GM21390 (cell line): ENCODE results near the gene BTN3A1.
A peak's percentile ranks its signal among the peaks of the same experiment; 100 is the strongest.

Experiments used
- ATAC-seq: cut with Tn5 transposase; IDR thresholded peaks from one replicate; pipeline ENCODE4 v1.9.1; 2021; ENCODE audit not compliant: unreplicated experiment

BTN3A1 gene

DNA sequence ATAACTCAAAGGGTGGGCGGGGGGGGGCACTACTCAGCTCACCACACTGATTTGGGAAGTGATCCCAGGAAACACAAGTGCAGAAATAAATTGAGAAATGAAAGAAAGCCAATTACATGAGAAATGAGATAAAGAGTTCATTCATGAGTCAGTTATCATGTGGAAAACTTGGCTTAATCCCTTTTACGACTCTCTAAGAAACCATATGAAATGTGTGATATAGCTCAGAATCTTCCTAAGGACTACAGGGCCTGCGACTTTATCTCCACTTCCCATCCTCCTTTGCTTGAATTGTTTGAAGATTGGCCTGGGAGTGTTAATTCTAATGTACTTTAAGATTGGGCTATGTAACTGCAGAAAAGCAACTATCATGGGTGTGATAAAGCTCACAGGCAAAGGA lies 22.8 kb upstream of the BTN3A1 start:
- ATAC-seq: no peak

DNA sequence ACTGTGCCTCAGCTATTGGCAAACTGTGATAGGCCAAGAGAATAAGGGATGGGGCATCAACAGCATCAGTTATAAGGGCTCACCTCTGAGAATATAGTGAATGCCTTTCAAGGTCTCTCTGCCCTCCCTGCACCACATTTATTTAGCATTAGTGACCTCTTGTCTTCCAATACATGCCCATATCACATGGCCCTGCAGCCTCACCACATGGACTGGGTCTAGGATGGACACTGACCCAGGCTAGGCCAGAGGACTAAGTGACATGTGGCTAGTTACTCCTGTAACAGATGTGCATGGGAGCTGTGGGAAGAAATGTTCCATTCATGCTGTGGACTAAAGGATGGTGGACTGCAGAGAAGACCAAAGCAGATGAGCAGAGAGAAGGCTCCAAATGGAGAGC lies 22.3 kb upstream of the BTN3A1 start:
- ATAC-seq: no peak

DNA sequence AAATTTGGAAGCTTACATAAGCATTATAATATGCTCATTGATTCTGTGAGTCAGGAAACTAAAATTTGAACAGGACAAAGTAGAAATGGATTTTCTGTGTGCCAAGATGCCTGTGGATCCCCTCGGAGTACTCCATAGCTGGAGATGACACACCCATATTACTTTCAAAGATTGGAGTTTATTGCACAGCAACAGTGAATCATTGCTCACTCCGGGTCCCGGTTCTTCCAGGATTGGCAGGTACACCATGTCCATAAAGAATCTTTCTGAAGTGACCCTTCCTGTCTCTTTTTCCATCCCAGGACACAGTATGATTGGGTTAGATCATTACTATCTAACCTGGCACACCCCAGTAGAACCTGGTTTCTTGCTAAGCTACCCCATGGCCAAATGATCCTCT lies 21.8 kb upstream of the BTN3A1 start:
- no peak for ATAC-seq

DNA sequence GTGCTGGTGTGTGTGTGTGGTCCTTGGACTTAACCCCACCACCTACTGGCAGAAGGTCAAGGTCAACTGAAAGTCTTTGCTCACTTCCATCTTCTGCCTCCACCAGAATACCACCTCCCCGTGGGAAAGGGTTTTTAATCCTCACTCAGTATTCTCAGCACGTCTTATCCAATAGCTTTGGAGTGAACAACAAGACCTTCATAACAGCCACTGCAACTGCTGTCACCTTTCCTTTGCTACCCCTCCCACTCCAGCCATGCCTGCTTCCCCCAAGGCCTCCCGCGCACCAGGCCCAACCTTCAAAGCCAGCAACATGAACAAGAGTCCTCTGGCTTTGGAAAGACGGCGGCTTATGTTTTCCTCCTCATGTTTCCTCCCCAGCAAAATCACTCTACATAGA lies 20.0 kb upstream of the BTN3A1 start:
- no peak for ATAC-seq

DNA sequence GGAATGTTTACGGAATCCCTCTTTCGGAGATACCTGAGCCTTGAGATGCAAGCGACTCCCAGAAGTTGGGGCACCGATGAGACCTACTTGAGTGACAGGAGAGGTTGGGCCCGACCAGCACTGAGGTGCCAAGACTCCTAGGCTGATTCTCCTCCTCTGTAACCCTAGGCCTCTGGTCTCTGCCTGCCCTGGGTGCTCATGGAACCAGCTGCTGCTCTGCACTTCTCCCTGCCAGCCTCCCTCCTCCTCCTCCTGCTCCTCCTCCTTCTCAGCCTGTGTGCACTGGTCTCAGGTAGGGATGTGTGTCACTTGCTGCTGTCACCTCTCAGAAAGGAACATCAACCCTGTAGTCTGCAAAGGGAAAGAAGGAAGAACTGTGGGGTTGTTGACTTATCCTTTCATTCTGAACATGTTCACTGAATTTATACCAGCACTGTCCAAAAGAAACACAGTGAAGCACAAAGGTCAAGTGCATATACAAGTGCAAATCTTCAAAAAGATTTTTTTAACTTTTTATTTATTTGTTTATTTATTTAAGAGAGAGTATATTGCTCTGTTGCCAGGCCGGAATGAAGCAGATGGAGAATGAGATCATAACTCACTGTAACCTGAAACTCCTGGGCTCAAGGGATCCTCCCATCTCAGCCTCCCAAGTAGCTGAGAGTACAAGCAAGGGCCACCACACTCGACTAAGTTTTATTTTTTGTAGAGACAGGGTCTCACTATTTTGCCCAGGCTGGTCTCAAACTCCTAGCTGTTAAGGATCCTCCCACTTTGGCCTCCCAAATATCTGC lies 18.3 kb upstream of the BTN3A1 start:
- no peak for ATAC-seq

DNA sequence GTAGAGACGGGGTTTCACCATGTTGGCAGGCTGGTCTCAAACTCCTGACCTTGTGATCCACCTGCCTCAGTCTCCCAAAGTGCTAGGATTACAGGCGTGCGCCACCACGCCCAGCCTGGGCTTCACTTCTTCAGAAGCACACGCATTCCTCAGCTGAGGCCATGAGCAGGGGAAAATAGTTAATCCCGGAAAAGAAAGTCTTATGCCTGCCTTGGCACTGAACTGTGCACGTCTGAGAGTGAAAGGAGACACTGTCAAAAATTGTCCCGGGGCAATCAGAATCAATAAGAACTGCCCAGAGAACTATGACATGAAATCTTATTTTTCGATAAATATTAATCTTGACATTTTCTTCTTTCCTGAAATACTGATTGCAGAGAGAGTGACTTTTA lies 16.3 kb upstream of the BTN3A1 start:
- ATAC-seq: no peak

DNA sequence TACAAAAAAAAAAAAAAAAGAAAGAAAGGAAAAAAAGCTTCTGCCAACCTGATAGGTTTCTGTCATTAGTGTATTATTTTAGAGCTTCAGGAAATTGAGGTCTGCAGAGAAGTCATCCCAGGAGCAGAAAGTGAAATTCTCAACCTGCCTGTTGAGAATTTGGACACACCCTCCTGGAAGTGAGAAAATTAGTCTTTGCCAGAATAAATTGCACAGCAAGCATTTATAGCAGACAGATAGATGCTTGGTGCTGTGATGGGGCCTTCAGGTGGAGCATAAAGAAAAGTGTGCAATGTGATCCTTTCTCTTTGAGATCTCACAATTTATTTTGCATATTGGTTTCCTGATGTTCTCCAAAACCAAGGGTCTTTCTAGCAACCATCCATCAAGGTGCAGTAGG lies 14.5 kb upstream of the BTN3A1 start:
- ATAC-seq: no peak

DNA sequence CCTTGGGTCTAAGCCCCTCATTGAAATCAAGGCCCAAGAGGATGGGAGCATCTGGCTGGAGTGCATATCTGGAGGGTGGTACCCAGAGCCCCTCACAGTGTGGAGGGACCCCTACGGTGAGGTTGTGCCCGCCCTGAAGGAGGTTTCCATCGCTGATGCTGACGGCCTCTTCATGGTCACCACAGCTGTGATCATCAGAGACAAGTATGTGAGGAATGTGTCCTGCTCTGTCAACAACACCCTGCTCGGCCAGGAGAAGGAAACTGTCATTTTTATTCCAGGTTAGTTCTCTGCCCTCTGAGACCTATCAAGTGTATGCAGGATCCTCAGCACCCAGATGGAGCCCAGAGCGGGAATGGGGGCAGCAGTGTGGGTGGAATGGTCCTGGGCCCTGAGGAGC lies 14.1 kb upstream of the BTN3A1 start:
- ATAC-seq: no peak

DNA sequence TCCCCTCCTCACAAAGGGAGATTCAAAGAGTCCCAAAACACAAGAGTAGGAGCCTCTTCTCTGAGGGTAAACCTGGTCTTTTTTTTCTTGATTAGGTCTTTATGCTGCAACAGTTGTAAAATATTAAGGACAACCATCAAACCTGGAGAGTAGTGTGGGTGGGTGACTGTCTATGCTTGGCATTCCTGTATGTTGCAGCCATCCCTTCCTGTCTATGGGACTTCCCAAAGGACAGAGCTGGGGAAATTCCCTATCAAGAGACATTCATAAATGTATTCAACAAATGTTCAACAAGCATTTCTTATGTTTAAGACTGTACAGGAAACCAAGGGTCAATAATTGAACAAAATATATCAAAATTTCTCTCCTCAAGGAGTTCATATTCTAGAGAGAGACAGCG lies 13.6 kb upstream of the BTN3A1 start:
- ATAC-seq: no peak

DNA sequence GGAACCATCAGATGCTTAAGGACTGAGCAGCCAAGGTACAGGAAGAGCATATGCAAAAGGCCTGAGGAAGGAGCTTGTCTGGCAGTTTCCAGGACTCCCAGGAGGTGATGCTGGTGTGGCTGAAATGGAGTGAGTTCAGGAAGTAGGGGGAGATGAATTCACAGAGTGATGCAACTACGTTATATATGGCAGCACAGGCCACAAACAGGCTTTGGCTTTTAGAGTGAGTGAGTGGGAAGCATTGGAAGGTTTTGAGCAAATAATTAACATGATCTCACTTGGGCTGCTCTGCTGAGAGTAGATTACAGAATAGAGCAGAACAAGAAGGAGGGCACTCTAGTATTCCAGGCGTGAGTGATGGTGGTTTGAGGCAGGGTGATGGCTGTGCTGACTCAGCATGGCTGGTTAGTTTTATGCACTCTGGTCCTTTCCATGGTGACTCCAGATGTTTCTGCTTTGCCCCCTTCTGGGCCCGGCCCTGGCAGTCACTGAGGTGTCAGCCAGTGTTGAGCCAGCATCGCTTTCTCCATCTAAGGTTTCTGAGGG lies 12.7 kb upstream of the BTN3A1 start:
- no peak for ATAC-seq

DNA sequence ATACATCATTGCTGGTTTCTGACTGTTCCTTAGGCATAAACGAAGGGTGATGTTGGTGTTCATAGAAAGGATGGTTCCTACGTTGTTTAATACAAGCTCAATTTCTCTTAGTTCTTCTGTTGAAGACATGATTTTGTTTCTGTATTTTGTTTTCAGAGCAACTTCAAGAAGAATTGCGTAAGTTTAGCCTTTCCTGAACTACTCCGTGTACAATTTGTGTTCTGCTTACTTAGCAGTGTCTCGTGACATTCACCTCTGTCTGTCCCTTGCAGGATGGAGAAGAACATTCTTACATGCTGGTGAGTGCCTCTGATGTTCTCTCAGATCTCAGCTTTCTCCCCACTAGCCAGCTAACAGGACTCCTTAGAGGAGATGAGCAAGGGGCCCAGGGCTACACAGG lies 11.5 kb upstream of the BTN3A1 start:
- no peak for ATAC-seq

DNA sequence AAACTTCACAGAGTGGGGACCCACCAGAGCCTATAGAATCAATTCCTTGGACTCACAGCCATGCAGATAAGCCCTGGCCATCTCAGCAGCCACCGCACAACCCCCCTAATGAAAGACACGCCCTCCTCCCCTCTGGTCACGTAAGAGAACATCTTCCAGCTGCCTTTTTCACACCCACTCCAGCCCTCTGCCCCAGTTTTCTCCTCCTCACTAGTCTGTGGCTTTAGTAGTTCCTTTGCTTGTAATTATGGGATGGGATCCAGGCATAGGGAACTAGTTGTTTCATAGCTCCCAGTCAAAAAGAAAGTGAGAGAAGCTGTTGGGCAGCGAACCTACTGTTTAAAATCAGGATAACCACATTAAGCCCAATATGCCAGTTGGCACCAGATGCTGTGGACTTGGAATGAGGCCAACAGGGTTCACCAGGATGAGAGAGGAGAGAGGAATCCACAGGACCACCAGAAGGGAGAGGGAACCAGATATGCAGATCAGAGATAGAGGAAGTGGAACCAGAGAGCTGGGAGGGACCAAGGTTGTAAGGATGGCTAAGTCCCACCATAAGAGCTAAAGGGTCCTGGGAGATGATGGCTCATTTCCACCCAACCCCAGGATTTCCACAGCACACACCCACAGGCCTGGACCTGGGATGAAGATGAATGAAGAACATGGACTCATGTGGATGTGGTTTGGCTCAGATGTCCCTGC lies 9.0 kb upstream of the BTN3A1 start:
- ATAC-seq: no peak

DNA sequence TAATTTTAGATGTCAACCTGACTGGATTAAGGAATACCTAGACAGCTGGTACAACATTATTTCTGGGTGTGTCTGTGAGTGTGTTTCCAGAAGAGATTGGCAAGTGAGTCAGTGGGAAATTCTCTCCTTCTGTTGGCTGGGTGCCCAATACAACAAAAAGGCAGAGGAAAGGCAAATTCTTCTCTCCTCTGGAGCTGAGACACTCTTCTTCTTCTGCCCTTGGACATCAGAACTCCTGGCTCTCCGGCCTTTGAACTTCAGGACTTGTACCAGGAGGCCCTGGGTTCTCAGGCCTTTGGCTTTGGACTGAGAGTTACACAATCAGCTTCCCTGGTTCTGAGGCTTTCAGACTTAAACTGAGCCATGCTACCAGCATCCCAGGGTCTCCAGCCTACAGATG lies 7.8 kb upstream of the BTN3A1 start:
- no peak for ATAC-seq

DNA sequence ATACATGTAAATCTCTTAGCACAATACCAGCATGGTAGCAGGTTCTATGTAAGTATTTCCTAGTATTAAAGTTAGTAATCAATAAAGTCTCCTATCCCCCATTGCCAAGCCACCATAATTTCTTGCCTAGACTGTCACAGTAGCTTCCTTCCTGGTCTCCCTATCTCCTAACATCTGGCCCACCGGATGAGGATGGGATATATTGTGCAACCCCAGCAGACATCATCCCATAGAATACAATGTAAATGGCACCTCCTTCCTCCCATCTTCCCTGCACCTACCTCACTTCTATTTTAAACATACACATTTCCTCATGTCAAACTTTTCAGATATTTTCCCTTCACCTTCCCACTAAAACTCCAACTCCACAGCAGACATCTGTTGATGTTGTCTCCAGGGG lies 3.5 kb upstream of the BTN3A1 start:
- ATAC-seq: no peak

DNA sequence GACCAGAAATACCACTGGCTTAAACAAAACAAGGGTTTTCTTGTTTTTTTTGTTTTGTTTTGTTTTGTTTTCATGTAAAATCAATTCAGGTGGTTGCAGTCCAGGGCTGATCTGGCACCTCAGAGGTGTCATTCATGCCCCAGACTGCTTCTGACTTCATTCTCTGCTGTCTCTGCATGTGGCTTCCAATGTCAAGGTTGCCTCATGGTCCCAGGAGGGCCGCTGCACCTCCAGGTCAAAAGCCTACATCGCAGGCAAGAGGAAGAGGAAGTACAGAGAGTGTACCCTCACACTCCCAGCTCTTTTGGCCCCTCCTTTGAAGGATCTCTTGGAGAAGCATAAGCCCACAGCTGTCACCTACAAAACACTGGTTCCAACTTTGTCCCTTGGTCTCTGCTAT lies 1.4 kb upstream of the BTN3A1 start:
- no peak for ATAC-seq

DNA sequence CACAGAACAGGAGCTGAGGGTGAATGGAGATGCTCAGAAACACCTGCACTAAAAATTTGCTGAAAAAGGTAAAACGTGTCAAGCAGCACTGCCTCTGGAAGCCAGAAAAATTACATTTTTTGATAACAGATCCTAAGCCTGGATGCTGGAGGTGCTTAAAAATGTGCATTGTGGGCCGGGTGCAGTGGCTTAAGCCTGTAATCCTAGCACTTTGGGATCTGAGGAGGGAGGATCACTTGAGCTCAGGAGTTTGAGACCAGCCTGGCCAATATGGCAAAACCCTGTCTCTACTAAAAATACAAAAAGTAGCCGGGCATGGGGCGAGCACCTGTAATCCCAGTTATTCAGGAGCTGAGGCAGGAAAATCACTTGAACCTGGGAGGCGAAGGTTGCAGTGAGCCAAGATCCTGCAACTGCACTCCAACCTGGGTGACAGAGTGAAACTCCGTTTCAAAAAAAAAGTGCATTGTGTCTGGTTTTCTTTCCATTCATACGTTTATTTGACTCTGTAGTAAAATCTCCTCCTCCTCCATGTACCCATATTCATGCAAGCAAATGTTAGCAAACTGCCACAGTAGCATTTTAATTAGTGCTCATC lies 587 bp upstream of the BTN3A1 start:
- ATAC-seq: peak; percentile 7

DNA sequence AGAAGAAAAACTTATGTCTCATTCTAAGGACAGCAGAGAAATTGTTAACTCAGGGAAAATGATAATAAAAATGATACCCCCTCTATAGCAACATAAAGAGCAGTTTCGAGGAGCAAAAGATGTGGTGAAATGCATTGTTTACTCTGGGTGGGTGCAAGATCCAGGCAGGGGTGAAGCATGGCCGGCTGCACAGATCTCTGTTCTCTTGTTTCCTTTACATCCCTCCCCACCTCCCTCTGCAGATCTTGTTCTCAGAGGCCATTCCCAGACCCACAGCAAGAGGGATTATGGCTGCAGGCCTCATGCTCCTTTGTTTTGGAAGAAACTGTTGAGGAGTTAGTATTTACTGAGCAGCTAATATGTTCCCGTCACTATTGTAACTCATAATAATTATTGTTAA lies 1.8 kb downstream of the BTN3A1 start:
- ATAC-seq: no peak

DNA sequence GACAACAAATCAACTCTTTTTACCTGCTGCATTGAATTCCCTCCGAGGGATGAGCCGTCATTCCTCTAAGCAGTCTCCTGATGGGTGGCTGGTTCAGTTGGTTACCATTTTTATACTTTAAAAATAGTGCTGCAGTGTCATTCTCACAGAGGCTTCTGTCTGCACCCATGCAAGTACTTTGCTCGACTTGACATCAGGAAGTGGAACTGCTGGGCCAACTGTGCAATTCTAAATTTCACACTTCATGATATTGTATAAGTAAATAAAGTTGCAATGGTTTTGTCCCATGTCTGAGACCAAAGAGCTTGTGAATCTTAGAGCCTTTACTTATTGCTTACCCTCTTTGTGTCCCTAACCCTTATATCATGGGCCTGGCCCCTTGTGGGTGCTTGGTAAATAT lies 2.5 kb downstream of the BTN3A1 start:
- ATAC-seq: no peak

DNA sequence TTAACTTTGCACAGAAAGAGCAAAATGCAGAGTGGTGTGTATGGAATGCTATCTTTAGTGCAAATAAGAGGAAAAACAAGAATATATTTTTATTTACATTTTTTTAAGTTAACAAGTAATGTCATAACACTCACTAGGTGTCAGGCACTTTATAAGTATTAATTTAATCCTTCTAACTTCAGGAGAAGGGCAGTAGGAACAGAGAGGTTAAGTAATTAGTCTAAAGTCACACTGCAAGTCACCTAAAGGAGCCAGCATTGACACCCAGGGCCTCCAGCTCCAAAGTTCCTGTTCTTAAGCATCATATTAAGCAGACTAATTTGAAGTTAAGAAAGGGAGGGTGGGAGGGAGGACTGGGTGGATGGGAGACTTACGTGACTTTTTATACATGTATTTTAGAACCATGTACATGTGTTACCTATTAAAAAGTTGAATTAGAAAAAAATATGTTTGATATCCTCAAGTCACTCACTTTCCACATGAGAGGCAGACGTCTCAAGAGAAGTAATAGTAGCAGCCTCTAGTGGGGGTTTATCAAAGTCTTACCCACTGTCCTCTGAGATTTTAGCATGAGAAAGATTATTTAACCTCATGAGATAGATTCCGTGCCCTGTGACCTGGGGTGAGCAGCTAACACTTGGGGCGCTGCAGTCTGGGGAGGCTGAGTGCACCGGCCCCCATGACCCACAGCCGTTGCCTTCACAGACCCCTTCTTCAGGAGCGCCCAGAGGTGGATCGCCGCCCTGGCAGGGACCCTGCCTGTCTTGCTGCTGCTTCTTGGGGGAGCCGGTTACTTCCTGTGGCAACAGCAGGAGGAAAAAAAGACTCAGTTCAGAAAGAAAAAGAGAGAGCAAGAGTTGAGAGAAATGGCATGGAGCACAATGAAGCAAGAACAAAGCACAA lies 7.0 kb downstream of the BTN3A1 start:
- ATAC-seq: no peak

DNA sequence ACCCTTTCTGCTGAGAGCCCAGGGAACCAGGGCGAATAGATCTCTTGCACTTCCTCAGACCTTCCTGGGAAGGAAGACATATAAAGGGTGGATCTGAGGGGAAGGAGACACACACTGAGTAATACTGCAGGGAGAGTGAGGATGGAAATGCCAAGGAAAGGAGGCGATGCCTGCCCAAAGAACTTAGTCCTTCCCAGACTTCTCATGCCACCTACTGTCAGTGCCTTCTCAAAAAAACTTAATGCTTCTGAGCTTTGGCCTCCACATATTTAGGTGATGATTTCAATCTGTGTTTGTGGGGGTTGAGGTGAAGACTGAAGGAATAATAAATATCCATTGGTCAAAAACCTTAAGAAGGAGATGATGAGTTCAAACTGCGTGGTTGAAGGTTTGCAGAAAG lies 9.7 kb downstream of the BTN3A1 start:
- ATAC-seq: no peak

DNA sequence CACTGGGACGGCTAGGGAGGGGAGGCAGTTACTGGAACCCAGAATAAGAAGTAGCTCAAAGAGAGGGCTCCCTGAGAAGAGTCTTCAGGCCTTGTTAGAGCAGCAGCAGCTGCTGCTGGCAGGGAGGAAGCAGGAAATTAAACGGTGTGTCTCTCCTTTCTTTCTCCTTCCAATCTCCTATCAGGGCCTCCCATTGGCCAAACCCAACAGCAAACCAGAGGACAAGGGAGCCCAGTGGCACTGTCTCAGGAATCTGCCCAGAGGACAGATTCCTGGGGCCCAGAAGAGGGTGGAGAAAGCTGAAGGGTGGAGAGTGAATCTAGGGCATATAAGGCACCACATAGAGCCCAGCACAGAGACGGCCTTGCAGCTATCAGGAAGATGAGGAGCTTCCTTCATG lies 10.2 kb downstream of the BTN3A1 start:
- ATAC-seq: no peak
